H1 (cell line): ENCODE results near the gene CGRRF1. TPM values are rescaled to one million over a fixed set of nuclear protein-coding genes. Genes with fewer than 3 reads are reported as not detected.

Experiments used
- CTCF ChIA-PET: fragments of 300-600 bp; sonication (Branson Sonifier 250); formaldehyde crosslinking; loops from one replicate; lab custom pipeline; 2021; ENCODE audit not compliant: partially characterized antibody; lab: Charles Lee
- POLR2A ChIA-PET: fragments of 300-600 bp; sonication (Branson Sonifier 250); formaldehyde crosslinking; loops from one replicate; lab custom pipeline; 2021; ENCODE audit warnings: inconsistent platforms; ENCODE audit not compliant: partially characterized antibody; lab: Charles Lee
- DNase-seq, 2 experiments: peaks; one replicate each; pipeline versions ENCODE4 v3.0.0 to v3.0.0-alpha.2; 2010 to 2022; ENCODE audit warnings: low spot score in 2 of 2, low read depth in 1 of 2, mixed read lengths in 1 of 2
- FAIRE-seq: peaks from 2 replicates; lab custom pipeline; 2011; peaks lifted over from hg19 to GRCh38; lab: Jason Lieb, UNC
- H2AFZ ChIP-seq: 2 replicates; pipeline ENCODE4 v1.8.1; 2012; ENCODE audit warnings: low read length, inconsistent platforms
- H2AK5ac ChIP-seq: 2 replicates; pipeline ENCODE4 v1.6.1; 2013; ENCODE audit warnings: low read depth, low read length
- H2BK120ac ChIP-seq: replicated peaks from 2 replicates; pipeline ENCODE3; 2013; ENCODE audit warnings: low read depth, low read length, inconsistent platforms
- H2BK12ac ChIP-seq: 2 replicates; pipeline ENCODE4 v1.6.1; 2013; ENCODE audit warnings: low read depth, low read length
- H2BK15ac ChIP-seq: 2 replicates; pipeline ENCODE4 v1.6.1; 2013; ENCODE audit warnings: low read length
- H2BK20ac ChIP-seq: 2 replicates; pipeline ENCODE4 v1.6.1; 2013; ENCODE audit warnings: low read length
- H2BK5ac ChIP-seq: 2 replicates; pipeline ENCODE4 v1.6.1; 2013; ENCODE audit warnings: low read depth, low read length
- H3K14ac ChIP-seq: 2 replicates; pipeline ENCODE4 v1.6.1; 2013; ENCODE audit warnings: inconsistent platforms; ENCODE audit not compliant: insufficient read length
- H3K18ac ChIP-seq: 2 replicates; pipeline ENCODE4 v1.6.1; 2013; ENCODE audit warnings: low read length; ENCODE audit errors: extremely low read depth
- H3K23ac ChIP-seq: 2 replicates; pipeline ENCODE4 v1.6.1; 2013; ENCODE audit warnings: inconsistent platforms; ENCODE audit not compliant: insufficient read length
- H3K23me2 ChIP-seq: 2 replicates; pipeline ENCODE4 v1.6.1; 2013; ENCODE audit warnings: low read depth, low read length
- H3K27ac ChIP-seq: 2 replicates; pipeline ENCODE4 v1.6.1; 2011; ENCODE audit warnings: low read depth, low read length, inconsistent platforms
- H3K27me3 ChIP-seq, 4 experiments: replicated peaks in 1 of 4; 1 replicate in 1 of 4; 2 replicates in 3 of 4; pipeline versions ENCODE4 v1.6.1 to v1.8.1; 2011 to 2013; ENCODE audit warnings: low read length in 3 of 4, mild to moderate bottlenecking in 3 of 4, inconsistent platforms in 2 of 4, mixed read lengths in 2 of 4, moderate library complexity in 1 of 4; ENCODE audit not compliant: control insufficient read depth in 3 of 4, insufficient read depth in 3 of 4; ENCODE audit errors: extremely low read depth in 1 of 4
- H3K36me3 ChIP-seq, 4 experiments: 2 replicates each; pipeline versions ENCODE4 v1.6.1 to v1.8.1; 2011 to 2013; ENCODE audit warnings: mild to moderate bottlenecking in 4 of 4, low read length in 3 of 4, moderate library complexity in 2 of 4, control low read depth in 1 of 4, inconsistent platforms in 1 of 4; ENCODE audit not compliant: insufficient read depth in 4 of 4, control insufficient read depth in 2 of 4
- H3K4ac ChIP-seq: replicated peaks from 2 replicates; pipeline ENCODE3; 2013; ENCODE audit warnings: low read length, low read depth, mixed read lengths, inconsistent platforms; ENCODE audit not compliant: insufficient read length
- H3K4me1 ChIP-seq, 4 experiments: replicated peaks in 1 of 4; 1 replicate in 1 of 4; 2 replicates in 3 of 4; pipeline versions ENCODE4 v1.6.1 to v1.8.1; 2011 to 2013; ENCODE audit warnings: low read length in 3 of 4, inconsistent platforms in 2 of 4, mixed read lengths in 1 of 4; ENCODE audit not compliant: insufficient read depth in 4 of 4, control insufficient read depth in 3 of 4
- H3K4me2 ChIP-seq, 2 experiments: 2 replicates each; pipeline versions ENCODE4 v1.6.1 to v1.8.1; 2011 to 2013; ENCODE audit warnings: low read depth in 2 of 2, low read length in 2 of 2, control low read depth in 1 of 2, inconsistent platforms in 1 of 2, mild to moderate bottlenecking in 1 of 2; ENCODE audit not compliant: insufficient read depth in 1 of 2
- H3K4me3 ChIP-seq, 4 experiments: fragments of 200-600, 300-600 bp in 1 of 4; sonication (generic), shearing (Covaris generic), sonication (Bioruptor Twin) in 1 of 4; 2 replicates each; pipeline versions ENCODE4 v1.5.1 to v1.8.1; 2011 to 2016; ENCODE audit warnings: low read length in 4 of 4, low read depth in 3 of 4, control low read depth in 2 of 4, inconsistent platforms in 2 of 4, mild to moderate bottlenecking in 2 of 4, mixed read lengths in 1 of 4, moderate library complexity in 1 of 4; ENCODE audit not compliant: insufficient read depth in 2 of 4; ENCODE audit errors: extremely low read depth in 1 of 4
- H3K56ac ChIP-seq: replicated peaks from 2 replicates; pipeline ENCODE3; 2013; ENCODE audit warnings: low read depth, mild to moderate bottlenecking, mixed read lengths, low read length, inconsistent platforms; ENCODE audit not compliant: insufficient read length
- H3K79me1 ChIP-seq: 2 replicates; pipeline ENCODE4 v1.6.1; 2013; ENCODE audit warnings: low read depth, low read length, control low read depth
- H3K79me2 ChIP-seq, 2 experiments: 2 replicates each; pipeline versions ENCODE4 v1.6.1 to v1.8.1; 2012 to 2013; ENCODE audit warnings: low read length in 2 of 2, mild to moderate bottlenecking in 2 of 2, inconsistent platforms in 1 of 2; ENCODE audit not compliant: insufficient read depth in 2 of 2, control insufficient read depth in 1 of 2
- H3K9ac ChIP-seq, 4 experiments: replicated peaks in 1 of 4; 1 replicate in 1 of 4; 2 replicates in 3 of 4; pipeline versions ENCODE4 v1.6.1 to v1.8.1; 2011 to 2013; ENCODE audit warnings: low read depth in 3 of 4, low read length in 3 of 4, control low read depth in 2 of 4, mild to moderate bottlenecking in 2 of 4, moderate library complexity in 2 of 4, inconsistent platforms in 1 of 4; ENCODE audit errors: extremely low read depth in 1 of 4
- H3K9me3 ChIP-seq, 2 experiments: 2 replicates each; pipeline versions ENCODE4 v1.6.1 to v1.8.1; 2012 to 2013; ENCODE audit warnings: mild to moderate bottlenecking in 2 of 2, moderate library complexity in 2 of 2, control low read depth in 1 of 2, inconsistent platforms in 1 of 2, low read depth in 1 of 2, low read length in 1 of 2, mixed read lengths in 1 of 2; ENCODE audit not compliant: insufficient read depth in 2 of 2
- H4K20me1 ChIP-seq, 2 experiments: replicated peaks in 1 of 2; 2 replicates each; pipeline versions ENCODE3 to v1.8.1; 2011 to 2013; ENCODE audit warnings: inconsistent platforms in 2 of 2, low read length in 2 of 2, mild to moderate bottlenecking in 1 of 2; ENCODE audit not compliant: insufficient read depth in 2 of 2, control insufficient read depth in 1 of 2
- H4K5ac ChIP-seq: 2 replicates; pipeline ENCODE4 v1.6.1; 2013; ENCODE audit warnings: low read length, low read depth, mixed read lengths, inconsistent platforms; ENCODE audit not compliant: insufficient read length
- H4K8ac ChIP-seq: 2 replicates; pipeline ENCODE4 v1.8.0; 2013; ENCODE audit warnings: mild to moderate bottlenecking, moderate library complexity, low read length, inconsistent platforms; ENCODE audit not compliant: insufficient read depth; ENCODE audit errors: extremely low read depth
- H4K91ac ChIP-seq: replicated peaks from 2 replicates; pipeline ENCODE3; 2013; ENCODE audit warnings: low read length, mixed read lengths, inconsistent platforms; ENCODE audit not compliant: insufficient read length
- ASH2L ChIP-seq: fragments of 200-600, 300-600 bp; sonication (generic); IDR thresholded peaks from one replicate; pipeline ENCODE4 v1.7.1; 2017; ENCODE audit warnings: low read length
- CHD1 ChIP-seq: IDR thresholded peaks from 2 replicates; pipeline ENCODE4 v1.6.1; 2012; ENCODE audit warnings: low read depth, low read length, improper control_type of control experiment
- CREB1 ChIP-seq: IDR thresholded peaks from 2 replicates; pipeline ENCODE4 v1.6.1; 2012; ENCODE audit warnings: inconsistent platforms
- GTF2F1 ChIP-seq: IDR thresholded peaks from 2 replicates; pipeline ENCODE4 v1.6.1; 2012; ENCODE audit warnings: low read depth, low read length, improper control_type of control experiment, borderline replicate concordance
- HDAC2 ChIP-seq, 2 experiments: fragments of 300-600 bp in 1 of 2; sonication (generic) in 1 of 2; IDR thresholded peaks; 2 replicates each; pipeline ENCODE4 v1.6.1; 2011 to 2012; ENCODE audit warnings: low read depth in 2 of 2, low read length in 2 of 2, mild to moderate bottlenecking in 2 of 2, moderate library complexity in 2 of 2, borderline replicate concordance in 1 of 2, inconsistent platforms in 1 of 2
- POLR2A ChIP-seq, 2 experiments: IDR thresholded peaks; 1 replicate in 1 of 2; 2 replicates in 1 of 2; pipeline ENCODE4 v1.6.1; 2011; ENCODE audit warnings: low read depth in 2 of 2, low read length in 2 of 2, mild to moderate bottlenecking in 2 of 2; ENCODE audit errors: control extremely low read depth in 1 of 2
- WGBS, 2 experiments: shearing (Covaris generic) in 1 of 2; methylation state at CpG; one replicate each; pipeline versions ENCODE4 v1.1.6 to v1.1.7; 2013 to 2015; ENCODE audit warnings: low lambda C conversion rate in 2 of 2, mixed read lengths in 2 of 2, inconsistent platforms in 1 of 2, low coverage in 1 of 2, missing lambda C conversion rate in 1 of 2; ENCODE audit not compliant: insufficient replicate concordance in 2 of 2, insufficient coverage in 1 of 2, insufficient read length in 1 of 2; ENCODE audit errors: extremely low coverage in 1 of 2, missing lambda C conversion rate in 1 of 2; 5-methylcytosine and 5-hydroxymethylcytosine counted together
- polyA plus RNA-seq, 7 experiments: library from polyadenylated mRNA; depleted of rRNA in 3 of 7; stranded (reverse) in 5 of 7; unstranded in 2 of 7; fragments of >200 nt in 5 of 7; fragments of 200-250 nt in 2 of 7; gene quantifications; 1 replicate in 5 of 7; 2 replicates in 1 of 7; 4 replicates in 1 of 7; pipeline versions ENCODE4 v1.2.1 to v1.2.3, GENCODE V29; 2011 to 2013; ENCODE audit warnings: missing spikeins in 2 of 7, mixed read lengths in 2 of 7
- total RNA-seq: library from RNA; stranded (reverse); fragmentation: NEBNext Ultra II Directional; extraction: Animal tissue kit (Norgen Biotek cat#: 25700); gene quantifications from 2 replicates; pipeline ENCODE4 v1.2.1, GENCODE V29; 2021

The CGRRF1 gene
- total and polyA plus RNA-seq, 2 of the 8 experiments (the other 6 are each of a cell fraction or from before 2014, with no cell fraction given): 7.4 to 20.2 TPM

DNA sequence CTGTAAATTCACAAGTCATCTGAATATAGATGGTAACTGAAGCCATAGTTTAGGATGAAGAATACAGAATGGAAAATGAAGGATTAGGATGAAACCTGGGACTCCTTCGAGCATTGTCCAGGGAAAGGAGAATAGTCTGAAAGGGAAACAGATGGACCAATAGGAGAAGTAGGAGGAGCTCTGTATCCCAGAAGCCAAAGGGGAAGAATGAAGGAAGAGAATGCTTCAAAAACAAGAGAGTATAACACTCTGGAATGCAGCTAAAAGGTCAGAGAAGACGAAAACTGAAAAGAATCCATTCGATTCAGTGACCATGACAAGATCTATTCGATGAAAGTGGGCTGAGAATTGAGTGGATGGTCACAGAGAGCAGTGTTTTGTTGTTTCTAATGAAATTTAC, 21.9 kb upstream of the CGRRF1 start:
- Histone ChIP-seq H3K23me2 (peaks cover 8% of the 10 kb centered on the region; the same call in 1 of the 2 replicates), H3K18ac (no peak overlapping the region; the same call in 1 of the 2 replicates), H3K36me3 (peaks cover 0 to 8% (median 1%) of the 10 kb centered on the region in 4 experiments; a peak in 3 of 8 replicates), H3K27me3 (no peaks in the 10 kb centered on the region), H3K4me2 (peak overlapping the region; percentile 81 to 87), H2BK120ac (peak overlapping the region; percentile 85), H3K9ac (peak overlapping the region; percentile 68 to 92 (median 80); a peak in 6 of 7 replicates), H3K4me3 (peak overlapping the region; percentile 81 to 90 (median 86)), H3K4me1 (peaks cover 0 to 4% (median 0%) of the 10 kb centered on the region in 4 experiments; a peak in 1 of 7 replicates), H2BK12ac (peak overlapping the region; percentile 55; the same call in 1 of the 2 replicates), H3K14ac (no peak overlapping the region), H3K79me1 (no peaks in the 10 kb centered on the region; the same call in 1 of the 2 replicates), H3K79me2 (peaks cover 4 to 52% of the 10 kb centered on the region in 2 experiments; a peak in 3 of 4 replicates), H4K5ac (peak overlapping the region; percentile 71), H3K27ac (peak overlapping the region; percentile 80), H2BK5ac (peak overlapping the region; percentile 87; the same call in 1 of the 2 replicates), H2AK5ac (no peak overlapping the region)
- DNase-seq: no peak
- 59% methylated on average over 4 of the region's 4 CpGs; no CpG with 5 or more reads in 1 of the 2 experiments for WGBS, 2 experiments
- CTCF ChIA-PET: interaction anchor here (1.0 to 3.3 kb wide), 14 partner anchors 8 to 318 kb away, joined by 3 to 15 read pairs (median 4); no protein-coding TSS in a partner anchor
- no peak for FAIRE-seq
- TF ChIP-seq POLR2A (IDR thresholded peaks at IDR 0.05; ENCODE audit: control extremely low read depth in 1 of 2, low read depth in 2 of 2, low read length in 2 of 2) (no peak), HDAC2 (IDR thresholded peaks at IDR 0.05; ENCODE audit: borderline replicate concordance in 1 of 2, low read depth in 2 of 2, low read length in 2 of 2) (no peak), GTF2F1 (no peak), ASH2L (peak; percentile 2), CHD1 (peak; percentile 18; the same call in 1 of the 2 replicates), CREB1 (no peak)
- TF ChIP-seq, all 59 proteins: peak for 2
- Histone ChIP-seq H3K56ac (no peak overlapping the region), H2BK20ac (no peak overlapping the region), H4K8ac (no peak overlapping the region), H3K4ac (no peak overlapping the region), H2AFZ (no peak overlapping the region), H3K23ac (no peak overlapping the region), H4K20me1 (peaks cover 0 to 2% of the 10 kb centered on the region in 2 experiments), H2BK15ac (no peak overlapping the region), H3K9me3 (no peaks in the 10 kb centered on the region), H4K91ac (no peak overlapping the region)
- POLR2A ChIA-PET: interaction anchor here (0.6 to 3.6 kb wide), 15 partner anchors 9 to 565 kb away, joined by 3 to 15 read pairs (median 4); partner anchors contain the start of genes CDKN3 and CGRRF1
